Keratinocyte (primary cell): ENCODE measurements around the gene YAF2.

Experiments used
- EZH2 ChIP-seq: IDR thresholded peaks from one replicate; pipeline ENCODE4 v1.6.1; 2012; ENCODE audit warnings: inconsistent platforms, mild to moderate bottlenecking, low read length, moderate library complexity
- TF ChIP-seq, protein P1 (sequence below), 3 experiments: IDR thresholded peaks in 1 of 3; conservative IDR thresholded peaks in 1 of 3; optimal IDR thresholded peaks in 1 of 3; 2 replicates in 2 of 3; 3 replicates in 1 of 3; pipeline versions ENCODE3 to v1.5.1; 2011; ENCODE audit warnings: low read length in 3 of 3, mild to moderate bottlenecking in 3 of 3, moderate library complexity in 2 of 3, control low read depth in 1 of 3, inconsistent platforms in 1 of 3; ENCODE audit not compliant: insufficient read depth in 2 of 3; ENCODE audit errors: extremely low read depth in 1 of 3

DNA sequence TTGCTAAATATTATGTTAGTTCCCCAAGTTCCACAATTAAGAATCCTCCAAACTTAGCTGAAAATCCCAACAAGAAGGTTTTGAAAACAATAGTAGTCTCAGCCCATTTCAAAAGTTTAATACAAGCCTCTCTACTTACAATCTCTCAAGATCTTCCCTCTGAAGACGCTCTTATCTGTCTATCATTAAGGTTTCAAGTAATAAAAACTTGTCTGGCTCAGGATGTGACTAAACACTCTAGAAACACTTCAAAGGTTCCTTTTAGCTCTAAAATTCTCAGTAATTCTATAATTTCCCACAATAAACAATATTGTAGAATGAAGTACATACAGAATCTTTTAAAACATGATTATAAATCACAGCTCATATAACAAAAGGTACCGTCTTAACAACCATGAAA lies 16.3 kb downstream of the YAF2 start:
- TF ChIP-seq, protein P1, sequence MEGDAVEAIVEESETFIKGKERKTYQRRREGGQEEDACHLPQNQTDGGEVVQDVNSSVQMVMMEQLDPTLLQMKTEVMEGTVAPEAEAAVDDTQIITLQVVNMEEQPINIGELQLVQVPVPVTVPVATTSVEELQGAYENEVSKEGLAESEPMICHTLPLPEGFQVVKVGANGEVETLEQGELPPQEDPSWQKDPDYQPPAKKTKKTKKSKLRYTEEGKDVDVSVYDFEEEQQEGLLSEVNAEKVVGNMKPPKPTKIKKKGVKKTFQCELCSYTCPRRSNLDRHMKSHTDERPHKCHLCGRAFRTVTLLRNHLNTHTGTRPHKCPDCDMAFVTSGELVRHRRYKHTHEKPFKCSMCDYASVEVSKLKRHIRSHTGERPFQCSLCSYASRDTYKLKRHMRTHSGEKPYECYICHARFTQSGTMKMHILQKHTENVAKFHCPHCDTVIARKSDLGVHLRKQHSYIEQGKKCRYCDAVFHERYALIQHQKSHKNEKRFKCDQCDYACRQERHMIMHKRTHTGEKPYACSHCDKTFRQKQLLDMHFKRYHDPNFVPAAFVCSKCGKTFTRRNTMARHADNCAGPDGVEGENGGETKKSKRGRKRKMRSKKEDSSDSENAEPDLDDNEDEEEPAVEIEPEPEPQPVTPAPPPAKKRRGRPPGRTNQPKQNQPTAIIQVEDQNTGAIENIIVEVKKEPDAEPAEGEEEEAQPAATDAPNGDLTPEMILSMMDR (optimal IDR thresholded peaks at IDR 0.05 in 1 of 3, IDR thresholded peaks at IDR 0.05 in 1 of 3, conservative IDR thresholded peaks at IDR 0.05 in 1 of 3; ENCODE audit: extremely low read depth in 1 of 3, insufficient read depth in 2 of 3, low read length in 3 of 3), result no peak
- no peak for TF ChIP-seq EZH2
